ENCODE data around the gene ERBB2.

DNA sequence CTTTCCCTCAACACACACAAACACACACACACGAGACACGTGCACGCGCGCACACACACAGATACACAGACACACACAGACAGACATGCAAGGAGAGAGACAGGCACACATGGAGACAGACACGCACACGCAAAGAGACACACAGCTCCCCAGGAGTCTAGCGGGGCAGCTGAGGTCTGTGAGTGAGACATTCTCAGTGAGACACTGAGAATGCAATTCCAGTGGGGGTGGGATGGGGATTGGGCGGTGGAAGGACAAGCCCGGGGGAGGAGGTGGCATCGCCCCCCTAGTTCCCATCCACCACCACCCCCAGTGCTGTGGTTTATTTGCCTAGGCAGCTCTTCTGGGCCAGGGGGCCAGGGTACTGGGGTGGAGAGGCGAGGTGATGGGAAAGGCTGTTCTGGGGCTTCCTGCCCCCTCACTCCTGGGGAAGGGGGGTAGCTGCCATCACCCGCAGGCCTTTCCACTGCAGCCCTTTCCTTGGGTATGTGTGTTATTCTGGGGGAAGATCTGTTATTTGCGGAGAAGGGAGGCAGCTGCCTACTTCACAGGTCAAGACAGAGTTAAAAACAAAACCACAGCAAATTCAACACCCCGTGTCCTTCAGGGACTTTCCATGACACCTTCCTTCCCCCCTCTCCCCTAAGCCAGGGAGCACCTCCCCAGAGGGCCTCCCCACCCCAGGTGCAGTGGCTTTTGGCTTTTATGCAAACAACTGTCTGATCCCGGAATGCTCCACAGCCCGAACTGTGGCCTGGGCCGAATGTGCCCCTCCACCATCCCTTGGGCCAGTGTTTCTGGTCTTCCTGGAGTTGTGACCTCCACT is 55.9 kb downstream of the ERBB2 start:
- TF ChIP-seq, protein P1, sequence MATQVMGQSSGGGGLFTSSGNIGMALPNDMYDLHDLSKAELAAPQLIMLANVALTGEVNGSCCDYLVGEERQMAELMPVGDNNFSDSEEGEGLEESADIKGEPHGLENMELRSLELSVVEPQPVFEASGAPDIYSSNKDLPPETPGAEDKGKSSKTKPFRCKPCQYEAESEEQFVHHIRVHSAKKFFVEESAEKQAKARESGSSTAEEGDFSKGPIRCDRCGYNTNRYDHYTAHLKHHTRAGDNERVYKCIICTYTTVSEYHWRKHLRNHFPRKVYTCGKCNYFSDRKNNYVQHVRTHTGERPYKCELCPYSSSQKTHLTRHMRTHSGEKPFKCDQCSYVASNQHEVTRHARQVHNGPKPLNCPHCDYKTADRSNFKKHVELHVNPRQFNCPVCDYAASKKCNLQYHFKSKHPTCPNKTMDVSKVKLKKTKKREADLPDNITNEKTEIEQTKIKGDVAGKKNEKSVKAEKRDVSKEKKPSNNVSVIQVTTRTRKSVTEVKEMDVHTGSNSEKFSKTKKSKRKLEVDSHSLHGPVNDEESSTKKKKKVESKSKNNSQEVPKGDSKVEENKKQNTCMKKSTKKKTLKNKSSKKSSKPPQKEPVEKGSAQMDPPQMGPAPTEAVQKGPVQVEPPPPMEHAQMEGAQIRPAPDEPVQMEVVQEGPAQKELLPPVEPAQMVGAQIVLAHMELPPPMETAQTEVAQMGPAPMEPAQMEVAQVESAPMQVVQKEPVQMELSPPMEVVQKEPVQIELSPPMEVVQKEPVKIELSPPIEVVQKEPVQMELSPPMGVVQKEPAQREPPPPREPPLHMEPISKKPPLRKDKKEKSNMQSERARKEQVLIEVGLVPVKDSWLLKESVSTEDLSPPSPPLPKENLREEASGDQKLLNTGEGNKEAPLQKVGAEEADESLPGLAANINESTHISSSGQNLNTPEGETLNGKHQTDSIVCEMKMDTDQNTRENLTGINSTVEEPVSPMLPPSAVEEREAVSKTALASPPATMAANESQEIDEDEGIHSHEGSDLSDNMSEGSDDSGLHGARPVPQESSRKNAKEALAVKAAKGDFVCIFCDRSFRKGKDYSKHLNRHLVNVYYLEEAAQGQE (IDR thresholded peaks at IDR 0.05; ENCODE audit: unreplicated experiment), result no peak
- TF ChIP-seq EZH2phosphoT487 (IDR thresholded peaks at IDR 0.05; ENCODE audit: unreplicated experiment) (no peak), POLR2AphosphoS5 (IDR thresholded peaks at IDR 0.05; ENCODE audit: low read depth) (no peak)
- TF ChIP-seq, protein P2, sequence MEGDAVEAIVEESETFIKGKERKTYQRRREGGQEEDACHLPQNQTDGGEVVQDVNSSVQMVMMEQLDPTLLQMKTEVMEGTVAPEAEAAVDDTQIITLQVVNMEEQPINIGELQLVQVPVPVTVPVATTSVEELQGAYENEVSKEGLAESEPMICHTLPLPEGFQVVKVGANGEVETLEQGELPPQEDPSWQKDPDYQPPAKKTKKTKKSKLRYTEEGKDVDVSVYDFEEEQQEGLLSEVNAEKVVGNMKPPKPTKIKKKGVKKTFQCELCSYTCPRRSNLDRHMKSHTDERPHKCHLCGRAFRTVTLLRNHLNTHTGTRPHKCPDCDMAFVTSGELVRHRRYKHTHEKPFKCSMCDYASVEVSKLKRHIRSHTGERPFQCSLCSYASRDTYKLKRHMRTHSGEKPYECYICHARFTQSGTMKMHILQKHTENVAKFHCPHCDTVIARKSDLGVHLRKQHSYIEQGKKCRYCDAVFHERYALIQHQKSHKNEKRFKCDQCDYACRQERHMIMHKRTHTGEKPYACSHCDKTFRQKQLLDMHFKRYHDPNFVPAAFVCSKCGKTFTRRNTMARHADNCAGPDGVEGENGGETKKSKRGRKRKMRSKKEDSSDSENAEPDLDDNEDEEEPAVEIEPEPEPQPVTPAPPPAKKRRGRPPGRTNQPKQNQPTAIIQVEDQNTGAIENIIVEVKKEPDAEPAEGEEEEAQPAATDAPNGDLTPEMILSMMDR (conservative IDR thresholded peaks at IDR 0.05; ENCODE audit: low read depth in 2 of 2), result no peak

Measured in GM23338 (cell line).